Right lobe of liver (tissue), 4 donors: ENCODE data around the gene CYP4B1.

Experiments used
- POLR2A ChIP-seq: fragments of 450-650 bp; IDR thresholded peaks from one replicate; pipeline ENCODE4 v1.6.1; 2017; ENCODE audit warnings: antibody characterized with exemption, mild to moderate bottlenecking
- TF ChIP-seq, protein P1 (sequence below), 4 donors: fragments of 200-600 bp in 3 of 4; fragments of 450-650 bp in 1 of 4; IDR thresholded peaks; one replicate each; pipeline versions ENCODE4 v1.5.1 to v1.8.0; 2016 to 2022; ENCODE audit warnings: antibody characterized with exemption in 4 of 4, mild to moderate bottlenecking in 2 of 4
- donor health status: DM: no; HTN: no; CAD: no.
- donor health status: DM: no; HTN: no; CAD: no.
- donor health status: DM: no; HTN: yes; CAD: no.

- TF ChIP-seq, protein P1, sequence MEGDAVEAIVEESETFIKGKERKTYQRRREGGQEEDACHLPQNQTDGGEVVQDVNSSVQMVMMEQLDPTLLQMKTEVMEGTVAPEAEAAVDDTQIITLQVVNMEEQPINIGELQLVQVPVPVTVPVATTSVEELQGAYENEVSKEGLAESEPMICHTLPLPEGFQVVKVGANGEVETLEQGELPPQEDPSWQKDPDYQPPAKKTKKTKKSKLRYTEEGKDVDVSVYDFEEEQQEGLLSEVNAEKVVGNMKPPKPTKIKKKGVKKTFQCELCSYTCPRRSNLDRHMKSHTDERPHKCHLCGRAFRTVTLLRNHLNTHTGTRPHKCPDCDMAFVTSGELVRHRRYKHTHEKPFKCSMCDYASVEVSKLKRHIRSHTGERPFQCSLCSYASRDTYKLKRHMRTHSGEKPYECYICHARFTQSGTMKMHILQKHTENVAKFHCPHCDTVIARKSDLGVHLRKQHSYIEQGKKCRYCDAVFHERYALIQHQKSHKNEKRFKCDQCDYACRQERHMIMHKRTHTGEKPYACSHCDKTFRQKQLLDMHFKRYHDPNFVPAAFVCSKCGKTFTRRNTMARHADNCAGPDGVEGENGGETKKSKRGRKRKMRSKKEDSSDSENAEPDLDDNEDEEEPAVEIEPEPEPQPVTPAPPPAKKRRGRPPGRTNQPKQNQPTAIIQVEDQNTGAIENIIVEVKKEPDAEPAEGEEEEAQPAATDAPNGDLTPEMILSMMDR (IDR thresholded peaks at IDR 0.05) = no peak
- no peak for TF ChIP-seq POLR2A
Observed at GRCh38 chr1:46804027-46804889, 5.4 kb downstream of the CYP4B1 start.
